ENCODE data around the gene SHE. TPM values are rescaled to one million over a fixed set of nuclear protein-coding genes. Genes with fewer than 3 reads are reported as not detected.

The SHE gene
- total and polyA plus RNA-seq, 7 donors: 1.6 to 10.2 (median 5.7) TPM

- intact Hi-C loops (cut with DNase I): no loop called here
- DNase-seq: peak; percentile 79
- Histone ChIP-seq H3K4me1 (peaks cover 0 to 100% (median 96%) of the 10 kb centered on the region in 4 donors), H3K4me3 (no peak overlapping the region), H3K36me3 (peaks cover 0 to 13% (median 5%) of the 10 kb centered on the region in 4 donors), H3K27me3 (no peaks in the 10 kb centered on the region), H3K9me3 (no peaks in the 10 kb centered on the region), H3K27ac (peak overlapping the region; percentile 91 to 99 (median 96))
- WGBS, 2 donors: 83 to 86% methylated on average over 10 of the region's 10 CpGs
- TF ChIP-seq EP300 (IDR thresholded peaks at IDR 0.05) (peak in 3 of 4 donors; percentile 30 to 90 (median 52)), CTCF (IDR thresholded peaks at IDR 0.05) (no peak), POLR2A (IDR thresholded peaks at IDR 0.05) (no peak), POLR2AphosphoS5 (IDR thresholded peaks at IDR 0.05) (peak; percentile 33 to 90 (median 76))
Observed at GRCh38 chr1:154431586-154432373, 70.4 kb downstream of the SHE start.

GRCh38 chr1:154430903-154431302 is 71.3 kb downstream of the SHE start:
- TF ChIP-seq CTCF (IDR thresholded peaks at IDR 0.05) (no peak), EP300 (IDR thresholded peaks at IDR 0.05) (no peak), POLR2A (IDR thresholded peaks at IDR 0.05) (no peak), POLR2AphosphoS5 (IDR thresholded peaks at IDR 0.05) (no peak)
- H3K9me3 ChIP-seq: no peaks in the 10 kb centered on the region
- no peak for DNase-seq
- peaks cover 0 to 11% (median 3%) of the 10 kb centered on the region in 4 donors for H3K36me3 ChIP-seq
- no peaks in the 10 kb centered on the region for H3K27me3 ChIP-seq
- no peak overlapping the region for H3K4me3 ChIP-seq
- peak overlapping the region; percentile 91 to 99 (median 96) for H3K27ac ChIP-seq
- intact Hi-C loops (cut with DNase I): no loop called here
- peaks cover 0 to 97% (median 92%) of the 10 kb centered on the region in 4 donors for H3K4me1 ChIP-seq
- WGBS, 2 donors: 21 to 69% methylated on average over 11 of the region's 11 CpGs

GRCh38 chr1:154429841-154430611 is 72.2 kb downstream of the SHE start:
- Histone ChIP-seq H3K27me3 (no peaks in the 10 kb centered on the region), H3K36me3 (peaks cover 0 to 7% (median 2%) of the 10 kb centered on the region in 4 donors), H3K4me3 (no peak overlapping the region), H3K4me1 (peaks cover 0 to 97% (median 85%) of the 10 kb centered on the region in 4 donors), H3K9me3 (no peaks in the 10 kb centered on the region), H3K27ac (peak overlapping the region; percentile 91 to 99 (median 96))
- no peak for DNase-seq
- 66 to 83% methylated on average over 17 of the region's 17 CpGs for WGBS, 2 donors
- intact Hi-C loops (cut with DNase I): no loop called here
- TF ChIP-seq EP300 (IDR thresholded peaks at IDR 0.05) (no peak), POLR2AphosphoS5 (IDR thresholded peaks at IDR 0.05) (no peak), CTCF (IDR thresholded peaks at IDR 0.05) (no peak), POLR2A (IDR thresholded peaks at IDR 0.05) (no peak)

Other genes starting within 250 kb of the SHE start
- 100 to 1,000 TPM; 105 to 171 (median 120) TPM for gene HAX1, start 229.8 kb downstream of the SHE start, total RNA-seq
- 10 to 100 TPM; 76.3 to 95.6 (median 80.2) TPM for gene HAX1, start 229.8 kb downstream of the SHE start, polyA plus RNA-seq
- gene AQP10, start 181.3 kb downstream of the SHE start, total RNA-seq: not detected
- gene AQP10, start 181.3 kb downstream of the SHE start, polyA plus RNA-seq: not detected
- gene ATP8B2, start 176.9 kb downstream of the SHE start, total RNA-seq: 10 to 100 TPM; 53.1 to 64.3 (median 56.6) TPM
- gene ATP8B2, start 176.9 kb downstream of the SHE start, polyA plus RNA-seq: 10 to 100 TPM in 1 of 3 donors, 1 to 10 TPM in 1, under 1 TPM in 1; 0.92 to 17.7 (median 7.2) TPM
- gene IL6R, start 97.1 kb downstream of the SHE start, total RNA-seq: 10 to 100 TPM; 22.9 to 40.2 (median 36.6) TPM
- gene IL6R, start 97.1 kb downstream of the SHE start, polyA plus RNA-seq: 10 to 100 TPM in 1 of 3 donors, 1 to 10 TPM in 2; 3.0 to 18.4 (median 7.6) TPM
- 1 to 10 TPM in 3 of 4 donors, under 1 TPM in 1; 0.68 to 3.9 (median 1.8) TPM for gene TDRD10, start 193 bp downstream of the SHE start, total RNA-seq
- 1 to 10 TPM in 2 of 3 donors, under 1 TPM in 1; 0.46 to 2.0 (median 1.8) TPM for gene TDRD10, start 193 bp downstream of the SHE start, polyA plus RNA-seq
- gene UBE2Q1, start 56.2 kb upstream of the SHE start, total RNA-seq: 10 to 100 TPM; 15.1 to 18.9 (median 16.3) TPM
- gene UBE2Q1, start 56.2 kb upstream of the SHE start, polyA plus RNA-seq: 10 to 100 TPM; 36.6 to 40.7 (median 37.7) TPM
- 1 to 10 TPM in 2 of 4 donors, under 1 TPM in 2; under 0.01 to 1.7 (median 1.0) TPM for gene CHRNB2, start 65.4 kb upstream of the SHE start, total RNA-seq
- under 1 TPM in 1 of 3 donors, not detected in 2; 0.31 TPM for gene CHRNB2, start 65.4 kb upstream of the SHE start, polyA plus RNA-seq
- 100 to 1,000 TPM in 1 of 4 donors, 10 to 100 TPM in 3; 59.4 to 103 (median 69.7) TPM for gene ADAR, start 105.8 kb upstream of the SHE start, total RNA-seq
- gene ADAR, start 105.8 kb upstream of the SHE start, polyA plus RNA-seq: 10 to 100 TPM; 21.0 to 80.7 (median 38.6) TPM

Measured in sigmoid colon (tissue), 7 donors.